Measurements from ENCODE around the gene SYNDIG1L. TPM values are rescaled to one million over a fixed set of nuclear protein-coding genes. Genes with fewer than 3 reads are reported as not detected.

The SYNDIG1L gene
- total and polyA plus RNA-seq, 9 of the 15 experiments (the other 6 are each of a cell fraction or from before 2014, with no cell fraction given): not detected

GRCh38 chr14:74409441-74409840, 16.6 kb downstream of the SYNDIG1L start:
- ChIA-PET POLR2A (interaction anchor here (0.5 to 0.6 kb wide), 2 partner anchors 9 to 42 kb away, joined by 3 read pairs; no protein-coding TSS in a partner anchor), CTCF (ENCODE audit: low intra/inter-chr PET ratio) (no interaction called here)
- in situ Hi-C loops (cut with MboI) (no loop called here), intact Hi-C loops (cut with micrococcal nuclease) (no loop called here)
- Histone ChIP-seq H3K4me3 (no peak overlapping the region), H3K9me3 (replicated peaks; ENCODE audit: control insufficient read depth, insufficient read depth, low read depth, low read length) (no peaks in the 10 kb centered on the region), H2AFZ (ENCODE audit: low read depth, low read length) (no peak overlapping the region), H4K20me1 (replicated peaks; ENCODE audit: control insufficient read depth, insufficient read depth, low read length) (no peaks in the 10 kb centered on the region; the same call in 1 of the 2 replicates), H3K27me3 (ENCODE audit: control insufficient read depth in 2 of 2, insufficient read depth in 2 of 2, low read length in 2 of 2) (peaks cover 0 to 28% of the 10 kb centered on the region in 2 experiments; a peak in 3 of 5 replicates), H3K9ac (ENCODE audit: insufficient read depth in 1 of 2, low read depth in 2 of 2, low read length in 2 of 2) (no peak overlapping the region), H3K4me2 (ENCODE audit: insufficient read depth, low read length) (no peak overlapping the region), H3K9me1 (ENCODE audit: control insufficient read depth, insufficient read depth, low read length) (no peaks in the 10 kb centered on the region), H3K36me3 (ENCODE audit: control insufficient read depth, insufficient read depth, low read length) (no peaks in the 10 kb centered on the region), H3K27ac (ENCODE audit: extremely low read depth, low read depth, low read length) (no peak overlapping the region), H3K79me2 (ENCODE audit: control insufficient read depth, insufficient read depth, low read length) (no peaks in the 10 kb centered on the region), H3K4me1 (replicated peaks in 1 of 2; ENCODE audit: control insufficient read depth in 2 of 2, insufficient read depth in 2 of 2, low read length in 2 of 2) (no peaks in the 10 kb centered on the region)
- no TSS peak for BruUV-seq (replicated peaks)
- DNase-seq (ENCODE audit: extremely low read depth in 1 of 4, low spot score in 3 of 4) (no peak), FAIRE-seq (no peak), ATAC-seq (no peak)
- 4% methylated on average over 5 of the region's 6 CpGs for WGBS (ENCODE audit: insufficient coverage, low coverage, missing lambda C conversion rate)
- TF ChIP-seq ZNF408 (CRISPR knock-in tag; IDR thresholded peaks at IDR 0.05; ENCODE audit: low read depth): no peak

GRCh38 chr14:74408870-74409269, 17.1 kb downstream of the SYNDIG1L start:
- ATAC-seq: no peak
- Histone ChIP-seq H3K27me3 (ENCODE audit: control insufficient read depth in 2 of 2, insufficient read depth in 2 of 2, low read length in 2 of 2) (peaks cover 0 to 27% of the 10 kb centered on the region in 2 experiments; a peak in 3 of 5 replicates), H3K9ac (ENCODE audit: insufficient read depth in 1 of 2, low read depth in 2 of 2, low read length in 2 of 2) (no peak overlapping the region), H3K36me3 (ENCODE audit: control insufficient read depth, insufficient read depth, low read length) (no peaks in the 10 kb centered on the region), H4K20me1 (replicated peaks; ENCODE audit: control insufficient read depth, insufficient read depth, low read length) (no peaks in the 10 kb centered on the region; the same call in 1 of the 2 replicates), H3K4me3 (no peak overlapping the region), H2AFZ (ENCODE audit: low read depth, low read length) (no peak overlapping the region), H3K4me1 (replicated peaks in 1 of 2; ENCODE audit: control insufficient read depth in 2 of 2, insufficient read depth in 2 of 2, low read length in 2 of 2) (no peaks in the 10 kb centered on the region), H3K27ac (ENCODE audit: extremely low read depth, low read depth, low read length) (no peak overlapping the region), H3K9me3 (replicated peaks; ENCODE audit: control insufficient read depth, insufficient read depth, low read depth, low read length) (no peaks in the 10 kb centered on the region), H3K9me1 (ENCODE audit: control insufficient read depth, insufficient read depth, low read length) (no peaks in the 10 kb centered on the region), H3K4me2 (ENCODE audit: insufficient read depth, low read length) (no peak overlapping the region), H3K79me2 (ENCODE audit: control insufficient read depth, insufficient read depth, low read length) (no peaks in the 10 kb centered on the region)
- intact Hi-C loops (cut with micrococcal nuclease): no loop called here
- no peak for FAIRE-seq
- 0% methylated on average over 3 of the region's 3 CpGs for WGBS (ENCODE audit: insufficient coverage, low coverage, missing lambda C conversion rate)
- TF ChIP-seq SMAD1 (IDR thresholded peaks at IDR 0.05; ENCODE audit: low read depth, low read length, partially characterized antibody) (no peak), ZNF274 (IDR thresholded peaks at IDR 0.05; ENCODE audit: borderline replicate concordance, low read depth, low read length) (no peak), CEBPZ (IDR thresholded peaks at IDR 0.05; ENCODE audit: borderline replicate concordance, low read depth, low read length) (no peak)
- TF ChIP-seq, protein P1, sequence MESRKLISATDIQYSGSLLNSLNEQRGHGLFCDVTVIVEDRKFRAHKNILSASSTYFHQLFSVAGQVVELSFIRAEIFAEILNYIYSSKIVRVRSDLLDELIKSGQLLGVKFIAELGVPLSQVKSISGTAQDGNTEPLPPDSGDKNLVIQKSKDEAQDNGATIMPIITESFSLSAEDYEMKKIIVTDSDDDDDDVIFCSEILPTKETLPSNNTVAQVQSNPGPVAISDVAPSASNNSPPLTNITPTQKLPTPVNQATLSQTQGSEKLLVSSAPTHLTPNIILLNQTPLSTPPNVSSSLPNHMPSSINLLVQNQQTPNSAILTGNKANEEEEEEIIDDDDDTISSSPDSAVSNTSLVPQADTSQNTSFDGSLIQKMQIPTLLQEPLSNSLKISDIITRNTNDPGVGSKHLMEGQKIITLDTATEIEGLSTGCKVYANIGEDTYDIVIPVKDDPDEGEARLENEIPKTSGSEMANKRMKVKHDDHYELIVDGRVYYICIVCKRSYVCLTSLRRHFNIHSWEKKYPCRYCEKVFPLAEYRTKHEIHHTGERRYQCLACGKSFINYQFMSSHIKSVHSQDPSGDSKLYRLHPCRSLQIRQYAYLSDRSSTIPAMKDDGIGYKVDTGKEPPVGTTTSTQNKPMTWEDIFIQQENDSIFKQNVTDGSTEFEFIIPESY (CRISPR knock-in tag; IDR thresholded peaks at IDR 0.05): no peak
- in situ Hi-C loops (cut with MboI): no loop called here
- BruUV-seq (replicated peaks): no TSS peak
- ChIA-PET POLR2A (interaction anchor here (0.5 to 0.7 kb wide), 4 partner anchors 9 to 117 kb away, joined by 3 to 4 read pairs (median 3); partner anchors contain the start of gene SYNDIG1L), CTCF (ENCODE audit: low intra/inter-chr PET ratio) (no interaction called here)
- no peak for DNase-seq (ENCODE audit: extremely low read depth in 1 of 4, low spot score in 3 of 4)

Data from K562 (cell line).